ENCODE data around the gene MRPL51. TPM values are rescaled to one million over a fixed set of nuclear protein-coding genes. Genes with fewer than 3 reads are reported as not detected.

MRPL51 gene
- total and polyA plus RNA-seq, 2 donors (not counting 3 experiments of a cell fraction or from before 2014, with no cell fraction given) = 147 to 273 TPM

DNA sequence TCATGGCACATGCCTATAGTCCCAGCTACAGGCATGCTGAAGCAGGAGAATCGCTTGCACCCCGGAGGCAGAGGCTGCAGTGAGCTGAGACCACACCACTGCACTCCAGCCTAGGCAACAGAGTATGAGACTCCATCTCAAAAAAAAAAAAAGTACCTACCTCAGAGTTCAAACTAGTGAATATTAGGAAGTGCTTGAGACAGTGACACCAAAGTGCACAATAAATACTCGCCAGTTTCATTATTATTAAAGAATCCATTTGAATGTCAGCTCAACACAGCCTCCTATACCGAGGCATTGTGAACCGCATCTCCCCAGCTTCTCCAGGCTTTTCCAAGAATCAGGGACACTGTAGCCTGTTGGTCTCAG is 46.2 kb upstream of the MRPL51 start:
- Histone ChIP-seq H3K9me3 (replicated peaks; ENCODE audit: control insufficient read depth, insufficient read depth, low read length) (no peaks in the 10 kb centered on the region), H3K27me3 (ENCODE audit: control insufficient read depth in 2 of 2, insufficient read depth in 2 of 2, low read length in 2 of 2) (no peaks in the 10 kb centered on the region), H4K20me1 (replicated peaks; ENCODE audit: control insufficient read depth, extremely low read depth, insufficient read depth, low read length) (no peaks in the 10 kb centered on the region), H3K79me2 (ENCODE audit: control insufficient read depth, insufficient read depth, low read length) (peaks cover 31% of the 10 kb centered on the region), H3K4me3 (replicated peaks in 1 of 3; ENCODE audit: insufficient read depth in 1 of 3, low read depth in 1 of 3, low read length in 3 of 3) (no peak overlapping the region), H3K4me1 (ENCODE audit: control insufficient read depth, extremely low read depth, insufficient read depth, low read length) (peaks cover 39% of the 10 kb centered on the region), H3K27ac (ENCODE audit: insufficient read depth, low read depth, low read length) (no peak overlapping the region), H3K9me1 (replicated peaks; ENCODE audit: control insufficient read depth, extremely low read depth, insufficient read depth, low read length) (no peaks in the 10 kb centered on the region), H3K9ac (replicated peaks; ENCODE audit: extremely low read depth, insufficient read depth, low read length) (no peak overlapping the region), H3K4me2 (ENCODE audit: insufficient read depth, low read length) (no peak overlapping the region), H2AFZ (ENCODE audit: low read depth, low read length) (no peak overlapping the region), H3K36me3 (ENCODE audit: control insufficient read depth in 2 of 2, extremely low read depth in 1 of 2, insufficient read depth in 2 of 2, low read length in 2 of 2) (peaks cover 16 to 29% of the 10 kb centered on the region in 2 experiments)
- dilution Hi-C loops (cut with MboI; ENCODE audit: extremely low pct_ligation_motif_present, low sequenced_read_pairs) (no loop called here), intact Hi-C loops (cut with micrococcal nuclease) (no loop called here)
- ChIA-PET POLR2A (interaction anchor here (1.3 to 1.4 kb wide), 2 partner anchors 14 to 69 kb away, joined by 5 to 6 read pairs; partner anchors contain the start of gene VAMP1), CTCF (interaction anchor here (1.1 to 7.0 kb wide), 7 partner anchors 12 to 114 kb away, joined by 3 to 145 read pairs (median 33); partner anchors contain the start of genes IFFO1, MRPL51 and VAMP1)
- TF ChIP-seq GATA2 (IDR thresholded peaks at IDR 0.05; ENCODE audit: insufficient read depth, insufficient read length, low read depth, low read length) (no peak), POLR2A (IDR thresholded peaks at IDR 0.05; ENCODE audit: low read depth, low read length) (no peak)
- DNase-seq (ENCODE audit: low read depth, low spot score) (no peak), FAIRE-seq (no peak)
- no TSS peak for BruUV-seq (replicated peaks)

DNA sequence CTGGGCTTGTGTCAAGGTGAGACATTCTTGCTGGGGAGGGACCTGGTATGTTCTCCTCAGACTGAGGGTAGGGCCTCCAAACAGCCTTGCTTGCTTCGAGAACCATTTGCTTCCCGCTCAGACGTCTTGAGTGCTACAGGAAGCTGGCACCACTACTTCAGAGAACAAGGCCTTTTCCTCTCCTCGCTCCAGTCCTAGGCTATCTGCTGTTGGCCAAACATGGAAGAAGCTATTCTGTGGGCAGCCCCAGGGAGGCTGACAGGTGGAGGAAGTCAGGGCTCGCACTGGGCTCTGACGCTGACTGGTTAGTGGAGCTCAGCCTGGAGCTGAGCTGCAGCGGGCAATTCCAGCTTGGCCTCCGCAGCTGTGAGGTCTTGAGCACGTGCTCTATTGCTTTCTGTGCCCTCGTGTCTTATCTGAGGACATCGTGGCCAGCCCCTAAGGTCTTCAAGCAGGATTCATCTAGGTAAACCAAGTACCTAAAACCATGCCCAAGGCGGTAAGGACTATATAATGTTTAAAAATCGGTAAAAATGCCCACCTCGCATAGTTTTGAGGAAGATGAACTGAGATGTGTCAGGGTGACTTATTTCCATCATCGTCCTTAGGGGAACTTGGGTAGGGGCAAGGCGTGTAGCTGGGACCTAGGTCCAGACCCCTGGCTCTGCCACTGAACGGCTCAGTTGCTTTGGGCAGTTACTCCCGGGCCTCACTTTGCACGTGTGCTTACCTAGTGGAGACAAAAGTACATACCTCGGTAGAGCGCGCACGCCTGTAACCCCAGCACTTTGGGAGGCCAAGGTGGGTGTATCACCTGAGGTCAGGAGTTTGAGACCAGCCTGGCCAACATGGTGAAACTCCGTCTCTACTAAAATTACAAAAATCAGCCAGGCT is 45.6 kb upstream of the MRPL51 start:
- Histone ChIP-seq H2AFZ (ENCODE audit: low read depth, low read length) (no peak overlapping the region), H3K9me3 (replicated peaks; ENCODE audit: control insufficient read depth, insufficient read depth, low read length) (no peaks in the 10 kb centered on the region), H3K27ac (ENCODE audit: insufficient read depth, low read depth, low read length) (no peak overlapping the region), H3K4me1 (ENCODE audit: control insufficient read depth, extremely low read depth, insufficient read depth, low read length) (peaks cover 39% of the 10 kb centered on the region), H3K36me3 (ENCODE audit: control insufficient read depth in 2 of 2, extremely low read depth in 1 of 2, insufficient read depth in 2 of 2, low read length in 2 of 2) (peaks cover 16 to 28% of the 10 kb centered on the region in 2 experiments), H3K4me3 (replicated peaks in 1 of 3; ENCODE audit: insufficient read depth in 1 of 3, low read depth in 1 of 3, low read length in 3 of 3) (no peak overlapping the region), H3K79me2 (ENCODE audit: control insufficient read depth, insufficient read depth, low read length) (peaks cover 31% of the 10 kb centered on the region), H3K27me3 (ENCODE audit: control insufficient read depth in 2 of 2, insufficient read depth in 2 of 2, low read length in 2 of 2) (no peaks in the 10 kb centered on the region), H3K9ac (replicated peaks; ENCODE audit: extremely low read depth, insufficient read depth, low read length) (no peak overlapping the region), H3K4me2 (ENCODE audit: insufficient read depth, low read length) (no peak overlapping the region), H3K9me1 (replicated peaks; ENCODE audit: control insufficient read depth, extremely low read depth, insufficient read depth, low read length) (no peaks in the 10 kb centered on the region), H4K20me1 (replicated peaks; ENCODE audit: control insufficient read depth, extremely low read depth, insufficient read depth, low read length) (no peaks in the 10 kb centered on the region)
- dilution Hi-C loops (cut with MboI; ENCODE audit: extremely low pct_ligation_motif_present, low sequenced_read_pairs) = no loop called here
- POLR2A ChIA-PET = interaction anchor here (1.3 to 1.5 kb wide), 3 partner anchors 11 to 68 kb away, joined by 3 to 6 read pairs (median 5); partner anchors contain the start of gene VAMP1
- CTCF ChIA-PET = interaction anchor here (0.6 to 7.0 kb wide), 17 partner anchors 12 to 216 kb away, joined by 3 to 145 read pairs (median 6); partner anchors contain the start of genes IFFO1, LTBR, MRPL51 and NOP2
- FAIRE-seq = peak; percentile 24
- TF ChIP-seq GATA2 (IDR thresholded peaks at IDR 0.05; ENCODE audit: insufficient read depth, insufficient read length, low read depth, low read length) = no peak
- no peak for TF ChIP-seq JUN (IDR thresholded peaks at IDR 0.05; ENCODE audit: borderline replicate concordance, insufficient read depth, insufficient read length, low read depth)
- TF ChIP-seq FOS (IDR thresholded peaks at IDR 0.05; ENCODE audit: borderline replicate concordance, insufficient read depth, low read length) = no peak
- no peak for TF ChIP-seq MYC (IDR thresholded peaks at IDR 0.05; ENCODE audit: low read depth, low read length)
- peak; percentile 64 for TF ChIP-seq POLR2A (IDR thresholded peaks at IDR 0.05; ENCODE audit: low read depth, low read length)
- TF ChIP-seq POLR2AphosphoS5 (IDR thresholded peaks at IDR 0.05; ENCODE audit: insufficient read depth, low read depth, low read length) = peak; percentile 78
- TF ChIP-seq, protein P1, sequence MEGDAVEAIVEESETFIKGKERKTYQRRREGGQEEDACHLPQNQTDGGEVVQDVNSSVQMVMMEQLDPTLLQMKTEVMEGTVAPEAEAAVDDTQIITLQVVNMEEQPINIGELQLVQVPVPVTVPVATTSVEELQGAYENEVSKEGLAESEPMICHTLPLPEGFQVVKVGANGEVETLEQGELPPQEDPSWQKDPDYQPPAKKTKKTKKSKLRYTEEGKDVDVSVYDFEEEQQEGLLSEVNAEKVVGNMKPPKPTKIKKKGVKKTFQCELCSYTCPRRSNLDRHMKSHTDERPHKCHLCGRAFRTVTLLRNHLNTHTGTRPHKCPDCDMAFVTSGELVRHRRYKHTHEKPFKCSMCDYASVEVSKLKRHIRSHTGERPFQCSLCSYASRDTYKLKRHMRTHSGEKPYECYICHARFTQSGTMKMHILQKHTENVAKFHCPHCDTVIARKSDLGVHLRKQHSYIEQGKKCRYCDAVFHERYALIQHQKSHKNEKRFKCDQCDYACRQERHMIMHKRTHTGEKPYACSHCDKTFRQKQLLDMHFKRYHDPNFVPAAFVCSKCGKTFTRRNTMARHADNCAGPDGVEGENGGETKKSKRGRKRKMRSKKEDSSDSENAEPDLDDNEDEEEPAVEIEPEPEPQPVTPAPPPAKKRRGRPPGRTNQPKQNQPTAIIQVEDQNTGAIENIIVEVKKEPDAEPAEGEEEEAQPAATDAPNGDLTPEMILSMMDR (IDR thresholded peaks at IDR 0.05; ENCODE audit: extremely low read depth in 1 of 2, insufficient read depth in 1 of 2, low read depth in 1 of 2, low read length in 2 of 2) = no peak
- TF ChIP-seq, protein P2, sequence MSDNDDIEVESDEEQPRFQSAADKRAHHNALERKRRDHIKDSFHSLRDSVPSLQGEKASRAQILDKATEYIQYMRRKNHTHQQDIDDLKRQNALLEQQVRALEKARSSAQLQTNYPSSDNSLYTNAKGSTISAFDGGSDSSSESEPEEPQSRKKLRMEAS (IDR thresholded peaks at IDR 0.05; ENCODE audit: insufficient read depth, insufficient read length) = no peak
- DNase-seq (ENCODE audit: low read depth, low spot score) = no peak
- intact Hi-C loops (cut with micrococcal nuclease) = loop anchor here (1.0 kb wide), 1 partner anchor 115 kb away; no protein-coding TSS in a partner anchor
- BruUV-seq (replicated peaks) = no TSS peak

All from endothelial cell of umbilical vein (primary cell).